ENCODE data around the gene WAS.
"Not testable (repeated sequence)": the region's sequence is repeated elsewhere in the genome, so short reads cannot be mapped to it uniquely, and the experiment has no call there.

DNA sequence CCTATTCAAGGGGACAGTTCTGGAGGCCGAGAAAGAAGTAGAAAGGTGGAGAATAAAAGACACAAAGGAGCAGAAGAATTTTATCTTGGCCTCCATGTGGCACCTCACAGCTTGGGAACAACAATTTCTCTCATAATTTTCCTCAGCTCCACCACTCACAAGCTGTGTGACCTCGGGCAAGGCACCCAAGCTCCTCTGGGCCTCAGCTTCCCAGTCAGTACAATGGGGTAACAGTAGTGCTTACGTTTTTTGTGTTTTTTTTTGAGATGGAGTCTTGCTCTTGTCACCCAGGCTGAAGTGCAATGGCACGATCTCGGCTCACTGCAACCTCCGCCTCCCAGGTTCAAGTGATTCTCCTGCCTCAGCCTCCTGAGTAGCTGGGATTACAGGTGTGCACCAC lies 2.7 kb upstream of the WAS start:
- TF ChIP-seq, protein P1, sequence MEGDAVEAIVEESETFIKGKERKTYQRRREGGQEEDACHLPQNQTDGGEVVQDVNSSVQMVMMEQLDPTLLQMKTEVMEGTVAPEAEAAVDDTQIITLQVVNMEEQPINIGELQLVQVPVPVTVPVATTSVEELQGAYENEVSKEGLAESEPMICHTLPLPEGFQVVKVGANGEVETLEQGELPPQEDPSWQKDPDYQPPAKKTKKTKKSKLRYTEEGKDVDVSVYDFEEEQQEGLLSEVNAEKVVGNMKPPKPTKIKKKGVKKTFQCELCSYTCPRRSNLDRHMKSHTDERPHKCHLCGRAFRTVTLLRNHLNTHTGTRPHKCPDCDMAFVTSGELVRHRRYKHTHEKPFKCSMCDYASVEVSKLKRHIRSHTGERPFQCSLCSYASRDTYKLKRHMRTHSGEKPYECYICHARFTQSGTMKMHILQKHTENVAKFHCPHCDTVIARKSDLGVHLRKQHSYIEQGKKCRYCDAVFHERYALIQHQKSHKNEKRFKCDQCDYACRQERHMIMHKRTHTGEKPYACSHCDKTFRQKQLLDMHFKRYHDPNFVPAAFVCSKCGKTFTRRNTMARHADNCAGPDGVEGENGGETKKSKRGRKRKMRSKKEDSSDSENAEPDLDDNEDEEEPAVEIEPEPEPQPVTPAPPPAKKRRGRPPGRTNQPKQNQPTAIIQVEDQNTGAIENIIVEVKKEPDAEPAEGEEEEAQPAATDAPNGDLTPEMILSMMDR (IDR thresholded peaks at IDR 0.05): not testable (repeated sequence)
- TF ChIP-seq ZFX (IDR thresholded peaks at IDR 0.05; ENCODE audit: borderline replicate concordance): not testable (repeated sequence)

Data from 22Rv1 (cell line).